ENCODE measurements around the gene ARID4B. TPM values are rescaled to one million over a fixed set of nuclear protein-coding genes. Genes with fewer than 3 reads are reported as not detected.

Gene ARID4B
- total RNA-seq, 1 experiment from 2014 or later: 28.3 TPM

DNA sequence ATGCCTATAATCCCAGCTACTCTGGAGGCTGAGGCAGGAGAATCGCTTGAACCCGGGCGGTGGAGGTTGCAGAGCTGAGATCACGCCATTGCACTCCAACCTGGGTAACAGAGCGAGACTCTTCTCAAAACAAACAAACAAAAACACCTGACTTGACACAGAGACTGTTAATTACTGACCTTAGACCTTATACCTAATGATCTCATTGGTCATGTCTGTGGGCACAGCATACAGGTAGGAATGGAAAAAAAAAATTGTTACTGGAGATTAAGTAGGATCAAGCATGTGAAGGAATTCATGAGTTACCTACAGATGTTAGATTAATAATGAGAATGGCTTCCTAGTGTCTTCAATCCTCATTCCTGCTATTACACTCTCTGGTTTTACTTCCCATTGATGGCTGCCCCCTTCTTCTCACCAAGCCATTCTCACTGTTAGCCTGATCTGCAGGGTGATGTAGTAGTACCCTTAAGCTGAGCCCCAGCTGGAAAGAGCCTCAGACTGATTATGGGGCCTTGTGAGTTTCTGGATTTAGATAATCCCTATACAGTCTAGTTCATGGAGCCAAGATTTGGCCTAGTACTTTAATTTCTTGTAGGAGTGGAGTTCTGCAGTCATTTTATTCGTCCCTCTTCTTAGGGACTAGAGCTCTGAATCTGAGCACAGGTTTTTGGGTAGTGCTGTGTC is 48.1 kb upstream of the ARID4B start (continued):
- no peak for TF ChIP-seq ZBTB33 (IDR thresholded peaks at IDR 0.05; ENCODE audit: extremely low read depth, insufficient replicate concordance, low read length)
- no peak for TF ChIP-seq EGR1 (IDR thresholded peaks at IDR 0.05; ENCODE audit: low read depth)
- TF ChIP-seq POLR2AphosphoS5 (IDR thresholded peaks at IDR 0.05; ENCODE audit: low read depth, low read length): no peak
- TF ChIP-seq ATF3 (IDR thresholded peaks at IDR 0.05): no peak
- no peak for TF ChIP-seq RAD21 (IDR thresholded peaks at IDR 0.05; ENCODE audit: low read depth)
- TF ChIP-seq MAX (IDR thresholded peaks at IDR 0.05): no peak
- TF ChIP-seq POLR2A (IDR thresholded peaks at IDR 0.05; ENCODE audit: borderline replicate concordance, extremely low read depth, insufficient read depth, insufficient read length): no peak
- no peak for TF ChIP-seq EZH2phosphoT487 (IDR thresholded peaks at IDR 0.05; ENCODE audit: borderline replicate concordance)

GRCh38 chr1:235369802-235370201 is 41.8 kb upstream of the ARID4B start:
- no peak overlapping the region for H2AFZ ChIP-seq (ENCODE audit: low read depth, low read length, poor library complexity, severe bottlenecking)
- no peaks in the 10 kb centered on the region for H3K9me3 ChIP-seq (ENCODE audit: control insufficient read depth in 1 of 2, insufficient read depth in 1 of 2, low read depth in 1 of 2, low read length in 2 of 2)
- H3K79me2 ChIP-seq (ENCODE audit: insufficient read depth, low read length): peaks cover 40% of the 10 kb centered on the region
- CTCF ChIA-PET: no interaction called here
- RAD21 ChIA-PET (ENCODE audit: low non-redundant PET in 1 of 2, low total read pairs in 2 of 2, uncharacterized antibody in 2 of 2, unreplicated experiment in 2 of 2): no interaction called here
- no peaks in the 10 kb centered on the region for H4K20me1 ChIP-seq (ENCODE audit: insufficient read depth)
- no peak for TF ChIP-seq POLR2AphosphoS5 (IDR thresholded peaks at IDR 0.05; ENCODE audit: low read depth, low read length)
- no peak for TF ChIP-seq SRF (IDR thresholded peaks at IDR 0.05; ENCODE audit: low read depth)
- TF ChIP-seq EZH2 (IDR thresholded peaks at IDR 0.05): no peak
- POLR2A ChIA-PET: no interaction called here
- intact Hi-C loops (cut with micrococcal nuclease): no loop called here
- H3K27ac ChIP-seq (ENCODE audit: low read depth, low read length): no peak overlapping the region
- DNase-seq (ENCODE audit: low read depth, low spot score) (no peak), ATAC-seq (no peak)
- no peak overlapping the region for H3K4me3 ChIP-seq (replicated peaks in 1 of 2; ENCODE audit: low read depth in 1 of 2, low read length in 2 of 2)
- H3K9ac ChIP-seq (ENCODE audit: low read length): no peak overlapping the region
- H3K4me1 ChIP-seq (ENCODE audit: control insufficient read depth in 1 of 2, insufficient read depth in 2 of 2, low read length in 2 of 2): peaks cover 0 to 18% of the 10 kb centered on the region in 2 experiments; a peak in 3 of 4 replicates
- no peak overlapping the region for H3K4me2 ChIP-seq (ENCODE audit: low read length)
- no peaks in the 10 kb centered on the region for H3K9me2 ChIP-seq (ENCODE audit: insufficient read depth)
- no peaks in the 10 kb centered on the region for H3K27me3 ChIP-seq (ENCODE audit: insufficient read depth, low read length)
- no peaks in the 10 kb centered on the region for H3K36me3 ChIP-seq (ENCODE audit: control insufficient read depth in 1 of 2, insufficient read depth in 2 of 2, low read length in 2 of 2)
- BruUV-seq (replicated peaks): TSS peak; percentile 26
